ENCODE results near the gene PLEKHG2. TPM values are rescaled to one million over a fixed set of nuclear protein-coding genes. Genes with fewer than 3 reads are reported as not detected.

The PLEKHG2 gene
- total RNA-seq, 4 donors from 2014 or later, result 8.2 to 29.1 (median 10.7) TPM

GRCh38 chr19:39467941-39468340, 55.5 kb downstream of the PLEKHG2 start:
- Histone ChIP-seq H3K4me3 (replicated peaks in 1 of 3) (no peak overlapping the region), H3K36me3 (peaks cover 82 to 92% of the 10 kb centered on the region in 2 donors), H3K27ac (no peak overlapping the region), H3K27me3 (no peaks in the 10 kb centered on the region), H3K4me1 (no peaks in the 10 kb centered on the region), H3K9me3 (no peaks in the 10 kb centered on the region)
- no peak for TF ChIP-seq POLR2A (IDR thresholded peaks at IDR 0.05)
- TF ChIP-seq CTCF (IDR thresholded peaks at IDR 0.05), result no peak
- no peak for DNase-seq
- 86 to 97% methylated on average over 5 to 6 of the region's 7 CpGs for WGBS, 2 donors
- intact Hi-C loops (cut with DNase I), result no loop called here

- 87 to 91% methylated on average over 7 to 11 of the region's 11 CpGs for WGBS, 2 donors
- no peaks in the 10 kb centered on the region for H3K9me3 ChIP-seq
- no peak overlapping the region for H3K4me3 ChIP-seq (replicated peaks in 1 of 3)
- DNase-seq, result no peak
- TF ChIP-seq CTCF (IDR thresholded peaks at IDR 0.05), result no peak
- TF ChIP-seq POLR2A (IDR thresholded peaks at IDR 0.05), result no peak
- H3K4me1 ChIP-seq, result no peaks in the 10 kb centered on the region
- intact Hi-C loops (cut with DNase I), result no loop called here
- no peaks in the 10 kb centered on the region for H3K27me3 ChIP-seq
- no peak overlapping the region for H3K27ac ChIP-seq
- H3K36me3 ChIP-seq, result peaks cover 91 to 100% of the 10 kb centered on the region in 2 donors
These were observed 56.6 kb downstream of the PLEKHG2 start for GRCh38 chr19:39469036-39469435.

GRCh38 chr19:39469567-39469966, 57.1 kb downstream of the PLEKHG2 start:
- DNase-seq, result no peak
- Histone ChIP-seq H3K9me3 (no peaks in the 10 kb centered on the region), H3K27ac (no peak overlapping the region), H3K27me3 (no peaks in the 10 kb centered on the region), H3K4me1 (no peaks in the 10 kb centered on the region), H3K4me3 (replicated peaks in 1 of 3) (no peak overlapping the region), H3K36me3 (peaks cover 94 to 100% of the 10 kb centered on the region in 2 donors)
- 90 to 91% methylated on average over 6 of the region's 6 CpGs for WGBS, 2 donors
- intact Hi-C loops (cut with DNase I), result no loop called here
- no peak for TF ChIP-seq CTCF (IDR thresholded peaks at IDR 0.05)
- TF ChIP-seq POLR2A (IDR thresholded peaks at IDR 0.05), result no peak

GRCh38 chr19:39470724-39471339, 58.4 kb downstream of the PLEKHG2 start:
- Histone ChIP-seq H3K27me3 (no peaks in the 10 kb centered on the region), H3K36me3 (peaks cover 87 to 94% of the 10 kb centered on the region in 2 donors), H3K4me3 (replicated peaks in 1 of 3) (no peak overlapping the region), H3K27ac (no peak overlapping the region), H3K4me1 (no peaks in the 10 kb centered on the region), H3K9me3 (no peaks in the 10 kb centered on the region)
- 90 to 95% methylated on average over 5 to 7 of the region's 7 CpGs for WGBS, 2 donors
- intact Hi-C loops (cut with DNase I), result no loop called here
- DNase-seq, result no peak
- TF ChIP-seq POLR2A (IDR thresholded peaks at IDR 0.05) (no peak), CTCF (IDR thresholded peaks at IDR 0.05) (no peak)

- Histone ChIP-seq H3K27me3 (no peaks in the 10 kb centered on the region), H3K4me3 (replicated peaks in 1 of 3) (no peak overlapping the region), H3K36me3 (peaks cover 83 to 86% of the 10 kb centered on the region in 2 donors), H3K27ac (no peak overlapping the region), H3K9me3 (no peaks in the 10 kb centered on the region), H3K4me1 (no peaks in the 10 kb centered on the region)
- WGBS, 2 donors, result 89 to 95% methylated on average over 8 of the region's 8 CpGs
- no peak for TF ChIP-seq CTCF (IDR thresholded peaks at IDR 0.05)
- no peak for TF ChIP-seq POLR2A (IDR thresholded peaks at IDR 0.05)
- DNase-seq, result no peak
- intact Hi-C loops (cut with DNase I), result loop anchor here (2.0 kb wide), 1 partner anchor 61 kb away; the partner anchor contains the start of gene EID2B
These were observed 59.5 kb downstream of the PLEKHG2 start for GRCh38 chr19:39471756-39472536.

Data from thyroid gland (tissue), 4 donors.